ENCODE results near the gene SIRT6. TPM values are rescaled to one million over a fixed set of nuclear protein-coding genes. Genes with fewer than 3 reads are reported as not detected.

The SIRT6 gene
- total and polyA plus RNA-seq, 2 donors (not counting 3 experiments of a cell fraction or from before 2014, with no cell fraction given), result 26.9 to 36.6 TPM

DNA sequence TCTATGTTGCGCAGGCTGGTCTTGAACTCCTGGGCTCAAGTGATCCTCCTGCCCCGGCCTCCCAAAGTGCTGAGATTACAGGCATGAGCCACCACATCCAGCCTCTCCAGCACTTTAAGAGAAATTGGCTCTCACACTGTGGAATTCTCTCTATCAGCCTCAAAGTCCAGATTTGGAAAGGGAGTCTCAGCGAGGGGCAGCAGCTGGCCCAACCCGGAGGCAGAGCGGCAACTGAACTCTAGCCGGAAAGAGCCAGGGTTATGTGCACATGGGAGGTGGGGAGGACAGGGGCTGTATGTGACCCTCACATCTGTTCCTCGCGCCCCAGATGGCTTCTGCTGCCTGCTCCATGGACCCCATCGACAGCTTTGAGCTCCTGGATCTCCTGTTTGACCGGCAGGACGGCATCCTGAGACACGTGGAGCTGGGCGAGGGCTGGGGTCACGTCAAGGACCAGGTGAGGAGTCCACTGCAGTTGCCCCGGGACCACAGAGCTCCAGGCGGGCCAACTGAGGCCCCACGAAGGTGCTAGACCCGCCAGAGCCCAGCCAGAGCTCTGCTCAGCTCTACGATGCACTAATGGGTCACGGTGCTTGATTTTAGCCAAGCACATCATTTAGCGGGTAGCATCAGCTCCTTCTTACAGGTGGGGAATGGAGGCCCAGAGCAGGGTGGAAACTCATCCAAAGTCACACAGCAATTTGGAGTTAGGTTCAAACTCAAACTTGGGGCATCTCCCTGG is 27.6 kb downstream of the SIRT6 start:
- H3K4me3 ChIP-seq (replicated peaks in 1 of 3; ENCODE audit: insufficient read depth in 1 of 3, low read depth in 1 of 3, low read length in 3 of 3), result no peak overlapping the region
- no peak overlapping the region for H3K9ac ChIP-seq (replicated peaks; ENCODE audit: extremely low read depth, insufficient read depth, low read length)
- intact Hi-C loops (cut with micrococcal nuclease), result no loop called here
- DNase-seq (ENCODE audit: low read depth, low spot score), result no peak
- no peaks in the 10 kb centered on the region for H4K20me1 ChIP-seq (replicated peaks; ENCODE audit: control insufficient read depth, extremely low read depth, insufficient read depth, low read length)
- ChIA-PET CTCF (interaction anchor here (1.0 to 5.6 kb wide), 3 partner anchors 15 to 34 kb away, joined by 3 to 51 read pairs (median 3); no protein-coding TSS in a partner anchor), POLR2A (no interaction called here)
- no peaks in the 10 kb centered on the region for H3K4me1 ChIP-seq (ENCODE audit: control insufficient read depth, extremely low read depth, insufficient read depth, low read length)
- H3K27ac ChIP-seq (ENCODE audit: insufficient read depth, low read depth, low read length), result no peak overlapping the region
- dilution Hi-C loops (cut with MboI; ENCODE audit: extremely low pct_ligation_motif_present, low sequenced_read_pairs), result no loop called here
- H3K79me2 ChIP-seq (ENCODE audit: control insufficient read depth, insufficient read depth, low read length), result no peaks in the 10 kb centered on the region
- H2AFZ ChIP-seq (ENCODE audit: low read depth, low read length), result no peak overlapping the region
- H3K36me3 ChIP-seq (ENCODE audit: control insufficient read depth in 2 of 2, extremely low read depth in 1 of 2, insufficient read depth in 2 of 2, low read length in 2 of 2), result no peaks in the 10 kb centered on the region
- FAIRE-seq, result no peak
- H3K27me3 ChIP-seq (ENCODE audit: control insufficient read depth in 2 of 2, insufficient read depth in 2 of 2, low read length in 2 of 2), result no peaks in the 10 kb centered on the region
- BruUV-seq (replicated peaks), result no TSS peak
- no peaks in the 10 kb centered on the region for H3K9me1 ChIP-seq (replicated peaks; ENCODE audit: control insufficient read depth, extremely low read depth, insufficient read depth, low read length)
- no peaks in the 10 kb centered on the region for H3K9me3 ChIP-seq (replicated peaks; ENCODE audit: control insufficient read depth, insufficient read depth, low read length)
- no peak overlapping the region for H3K4me2 ChIP-seq (ENCODE audit: insufficient read depth, low read length)
- no peak for TF ChIP-seq EZH2 (IDR thresholded peaks at IDR 0.05; ENCODE audit: borderline replicate concordance, low read depth, low read length, severe bottlenecking)
- no peak for TF ChIP-seq FOS (IDR thresholded peaks at IDR 0.05; ENCODE audit: borderline replicate concordance, insufficient read depth, low read length)
- TF ChIP-seq MAX (IDR thresholded peaks at IDR 0.05; ENCODE audit: insufficient read depth, insufficient read length), result no peak
- TF ChIP-seq, protein P1, sequence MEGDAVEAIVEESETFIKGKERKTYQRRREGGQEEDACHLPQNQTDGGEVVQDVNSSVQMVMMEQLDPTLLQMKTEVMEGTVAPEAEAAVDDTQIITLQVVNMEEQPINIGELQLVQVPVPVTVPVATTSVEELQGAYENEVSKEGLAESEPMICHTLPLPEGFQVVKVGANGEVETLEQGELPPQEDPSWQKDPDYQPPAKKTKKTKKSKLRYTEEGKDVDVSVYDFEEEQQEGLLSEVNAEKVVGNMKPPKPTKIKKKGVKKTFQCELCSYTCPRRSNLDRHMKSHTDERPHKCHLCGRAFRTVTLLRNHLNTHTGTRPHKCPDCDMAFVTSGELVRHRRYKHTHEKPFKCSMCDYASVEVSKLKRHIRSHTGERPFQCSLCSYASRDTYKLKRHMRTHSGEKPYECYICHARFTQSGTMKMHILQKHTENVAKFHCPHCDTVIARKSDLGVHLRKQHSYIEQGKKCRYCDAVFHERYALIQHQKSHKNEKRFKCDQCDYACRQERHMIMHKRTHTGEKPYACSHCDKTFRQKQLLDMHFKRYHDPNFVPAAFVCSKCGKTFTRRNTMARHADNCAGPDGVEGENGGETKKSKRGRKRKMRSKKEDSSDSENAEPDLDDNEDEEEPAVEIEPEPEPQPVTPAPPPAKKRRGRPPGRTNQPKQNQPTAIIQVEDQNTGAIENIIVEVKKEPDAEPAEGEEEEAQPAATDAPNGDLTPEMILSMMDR (IDR thresholded peaks at IDR 0.05; ENCODE audit: extremely low read depth in 1 of 2, insufficient read depth in 1 of 2, low read depth in 1 of 2, low read length in 2 of 2), result no peak
- TF ChIP-seq MYC (IDR thresholded peaks at IDR 0.05; ENCODE audit: low read depth, low read length), result no peak
- no peak for TF ChIP-seq JUN (IDR thresholded peaks at IDR 0.05; ENCODE audit: borderline replicate concordance, insufficient read depth, insufficient read length, low read depth)
- no peak for TF ChIP-seq GATA2 (IDR thresholded peaks at IDR 0.05; ENCODE audit: insufficient read depth, insufficient read length, low read depth, low read length)
- no peak for TF ChIP-seq POLR2A (IDR thresholded peaks at IDR 0.05; ENCODE audit: low read depth, low read length)
- no peak for TF ChIP-seq POLR2AphosphoS5 (IDR thresholded peaks at IDR 0.05; ENCODE audit: insufficient read depth, low read depth, low read length)

Measured in endothelial cell of umbilical vein (primary cell).